Measurements from ENCODE around the gene EN1. TPM values are rescaled to one million over a fixed set of nuclear protein-coding genes. Genes with fewer than 3 reads are reported as not detected.

EN1 gene
- polyA plus RNA-seq, 1 donor (not counting 4 experiments of a cell fraction or from before 2014, with no cell fraction given), result 0.05 TPM

DNA sequence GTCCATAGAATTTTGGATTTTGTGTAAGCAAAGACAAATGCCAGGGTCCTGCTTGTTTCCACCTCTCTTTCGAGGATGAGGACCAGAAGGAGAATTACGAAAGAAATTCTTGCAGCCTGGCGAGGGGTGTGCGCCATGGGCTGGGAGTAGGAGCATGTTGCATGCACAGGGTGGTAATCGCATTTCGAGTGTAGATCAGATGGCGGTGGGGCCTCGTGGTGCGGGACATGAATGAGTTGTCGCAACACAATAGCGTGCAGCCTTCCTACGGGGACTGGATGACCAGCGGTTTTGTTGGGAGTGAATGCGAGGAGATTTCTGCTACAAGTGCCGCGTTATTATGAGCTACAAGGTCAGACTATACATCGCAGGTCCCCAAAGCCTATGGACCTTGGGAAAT, 4.2 kb upstream of the EN1 start:
- no peaks in the 10 kb centered on the region for H3K9me3 ChIP-seq (ENCODE audit: control insufficient read depth, low read depth, low read length)
- no peak overlapping the region for H3K4me3 ChIP-seq (ENCODE audit: control insufficient read depth in 2 of 3, extremely low read depth in 1 of 3, insufficient read depth in 2 of 3, low read depth in 1 of 3, low read length in 3 of 3)
- no peak overlapping the region for H3K27ac ChIP-seq (ENCODE audit: control insufficient read depth, insufficient read depth, low read length)
- H3K4me1 ChIP-seq (ENCODE audit: control insufficient read depth, extremely low read depth, insufficient read depth, low read length), result peaks cover 10% of the 10 kb centered on the region
- no peaks in the 10 kb centered on the region for H4K20me1 ChIP-seq (ENCODE audit: control insufficient read depth, extremely low read depth, insufficient read depth, low read length)
- H3K4me2 ChIP-seq (ENCODE audit: control insufficient read depth, extremely low read depth, insufficient read depth, low read depth, low read length), result no peak overlapping the region
- no peaks in the 10 kb centered on the region for H3K9me1 ChIP-seq (ENCODE audit: control insufficient read depth, extremely low read depth, insufficient read depth, low read length)
- no peaks in the 10 kb centered on the region for H3K36me3 ChIP-seq (ENCODE audit: control insufficient read depth in 2 of 2, extremely low read depth in 1 of 2, insufficient read depth in 2 of 2, low read length in 2 of 2)
- H2AFZ ChIP-seq (ENCODE audit: control insufficient read depth, low read length), result no peak overlapping the region
- TF ChIP-seq EZH2 (IDR thresholded peaks at IDR 0.05; ENCODE audit: low read length), result no peak
- TF ChIP-seq, protein P1, sequence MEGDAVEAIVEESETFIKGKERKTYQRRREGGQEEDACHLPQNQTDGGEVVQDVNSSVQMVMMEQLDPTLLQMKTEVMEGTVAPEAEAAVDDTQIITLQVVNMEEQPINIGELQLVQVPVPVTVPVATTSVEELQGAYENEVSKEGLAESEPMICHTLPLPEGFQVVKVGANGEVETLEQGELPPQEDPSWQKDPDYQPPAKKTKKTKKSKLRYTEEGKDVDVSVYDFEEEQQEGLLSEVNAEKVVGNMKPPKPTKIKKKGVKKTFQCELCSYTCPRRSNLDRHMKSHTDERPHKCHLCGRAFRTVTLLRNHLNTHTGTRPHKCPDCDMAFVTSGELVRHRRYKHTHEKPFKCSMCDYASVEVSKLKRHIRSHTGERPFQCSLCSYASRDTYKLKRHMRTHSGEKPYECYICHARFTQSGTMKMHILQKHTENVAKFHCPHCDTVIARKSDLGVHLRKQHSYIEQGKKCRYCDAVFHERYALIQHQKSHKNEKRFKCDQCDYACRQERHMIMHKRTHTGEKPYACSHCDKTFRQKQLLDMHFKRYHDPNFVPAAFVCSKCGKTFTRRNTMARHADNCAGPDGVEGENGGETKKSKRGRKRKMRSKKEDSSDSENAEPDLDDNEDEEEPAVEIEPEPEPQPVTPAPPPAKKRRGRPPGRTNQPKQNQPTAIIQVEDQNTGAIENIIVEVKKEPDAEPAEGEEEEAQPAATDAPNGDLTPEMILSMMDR (optimal IDR thresholded peaks at IDR 0.05 in 1 of 3, IDR thresholded peaks at IDR 0.05 in 1 of 3, conservative IDR thresholded peaks at IDR 0.05 in 1 of 3; ENCODE audit: extremely low read depth in 1 of 3, insufficient read depth in 2 of 3, low read length in 3 of 3), result no peak
- no peak for DNase-seq (ENCODE audit: low read depth, low spot score)
- H3K27me3 ChIP-seq (ENCODE audit: control insufficient read depth, extremely low read depth, insufficient read depth, low read length), result peaks cover 67% of the 10 kb centered on the region
- no peak overlapping the region for H3K9ac ChIP-seq (ENCODE audit: control insufficient read depth, extremely low read depth, insufficient read depth, low read length)
- FAIRE-seq, result no peak
- dilution Hi-C loops (cut with MboI; ENCODE audit: extremely low pct_ligation_motif_present, low sequenced_read_pairs), result no loop called here
- H3K79me2 ChIP-seq (ENCODE audit: control insufficient read depth, insufficient read depth, low read length), result no peaks in the 10 kb centered on the region

DNA sequence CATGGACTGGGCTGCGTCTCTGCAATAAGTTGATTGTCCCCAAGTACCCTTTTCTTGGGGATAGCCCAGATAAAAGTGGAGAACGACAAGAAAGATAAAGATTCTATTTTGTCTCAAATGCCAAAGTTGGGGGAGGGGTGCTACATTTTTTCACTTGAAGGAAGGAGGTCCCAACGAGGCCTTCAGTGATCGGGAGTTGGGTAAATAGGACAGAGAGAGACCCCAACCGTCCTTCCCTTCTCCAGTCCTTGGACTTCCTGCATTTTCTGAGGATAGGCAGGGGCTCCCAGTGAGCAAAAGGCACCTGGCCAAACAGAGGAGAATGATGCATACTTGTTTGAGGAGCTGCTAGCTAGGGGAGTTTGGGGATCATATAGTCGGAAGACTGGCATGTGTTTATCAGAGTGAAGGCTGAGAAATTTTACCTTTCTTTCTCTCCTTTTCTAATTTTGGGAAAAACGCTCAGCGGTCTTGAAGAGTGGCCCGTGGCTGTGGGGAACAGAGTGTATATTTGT, 3.5 kb upstream of the EN1 start:
- dilution Hi-C loops (cut with MboI; ENCODE audit: extremely low pct_ligation_motif_present, low sequenced_read_pairs), result no loop called here
- H4K20me1 ChIP-seq (ENCODE audit: control insufficient read depth, extremely low read depth, insufficient read depth, low read length), result no peaks in the 10 kb centered on the region
- H3K27me3 ChIP-seq (ENCODE audit: control insufficient read depth, extremely low read depth, insufficient read depth, low read length), result peaks cover 64% of the 10 kb centered on the region
- H3K36me3 ChIP-seq (ENCODE audit: control insufficient read depth in 2 of 2, extremely low read depth in 1 of 2, insufficient read depth in 2 of 2, low read length in 2 of 2), result no peaks in the 10 kb centered on the region
- TF ChIP-seq, protein P1 (optimal IDR thresholded peaks at IDR 0.05 in 1 of 3, IDR thresholded peaks at IDR 0.05 in 1 of 3, conservative IDR thresholded peaks at IDR 0.05 in 1 of 3; ENCODE audit: extremely low read depth in 1 of 3, insufficient read depth in 2 of 3, low read length in 3 of 3), result no peak
- no peak for TF ChIP-seq EZH2 (IDR thresholded peaks at IDR 0.05; ENCODE audit: low read length)
- H3K4me2 ChIP-seq (ENCODE audit: control insufficient read depth, extremely low read depth, insufficient read depth, low read depth, low read length), result no peak overlapping the region
- no peak overlapping the region for H3K4me3 ChIP-seq (ENCODE audit: control insufficient read depth in 2 of 3, extremely low read depth in 1 of 3, insufficient read depth in 2 of 3, low read depth in 1 of 3, low read length in 3 of 3)
- no peak overlapping the region for H3K27ac ChIP-seq (ENCODE audit: control insufficient read depth, insufficient read depth, low read length)
- FAIRE-seq (no peak), DNase-seq (ENCODE audit: low read depth, low spot score) (no peak)
- H3K9ac ChIP-seq (ENCODE audit: control insufficient read depth, extremely low read depth, insufficient read depth, low read length), result no peak overlapping the region
- no peak overlapping the region for H2AFZ ChIP-seq (ENCODE audit: control insufficient read depth, low read length)
- H3K9me3 ChIP-seq (ENCODE audit: control insufficient read depth, low read depth, low read length), result no peaks in the 10 kb centered on the region
- no peaks in the 10 kb centered on the region for H3K9me1 ChIP-seq (ENCODE audit: control insufficient read depth, extremely low read depth, insufficient read depth, low read length)
- H3K4me1 ChIP-seq (ENCODE audit: control insufficient read depth, extremely low read depth, insufficient read depth, low read length), result peaks cover 10% of the 10 kb centered on the region
- H3K79me2 ChIP-seq (ENCODE audit: control insufficient read depth, insufficient read depth, low read length), result no peaks in the 10 kb centered on the region

All from keratinocyte (primary cell).